ENCODE data around the gene IL26.
"Not testable (repeated sequence)": the region's sequence is repeated elsewhere in the genome, so short reads cannot be mapped to it uniquely, and the experiment has no call there.

The IL26 gene

DNA sequence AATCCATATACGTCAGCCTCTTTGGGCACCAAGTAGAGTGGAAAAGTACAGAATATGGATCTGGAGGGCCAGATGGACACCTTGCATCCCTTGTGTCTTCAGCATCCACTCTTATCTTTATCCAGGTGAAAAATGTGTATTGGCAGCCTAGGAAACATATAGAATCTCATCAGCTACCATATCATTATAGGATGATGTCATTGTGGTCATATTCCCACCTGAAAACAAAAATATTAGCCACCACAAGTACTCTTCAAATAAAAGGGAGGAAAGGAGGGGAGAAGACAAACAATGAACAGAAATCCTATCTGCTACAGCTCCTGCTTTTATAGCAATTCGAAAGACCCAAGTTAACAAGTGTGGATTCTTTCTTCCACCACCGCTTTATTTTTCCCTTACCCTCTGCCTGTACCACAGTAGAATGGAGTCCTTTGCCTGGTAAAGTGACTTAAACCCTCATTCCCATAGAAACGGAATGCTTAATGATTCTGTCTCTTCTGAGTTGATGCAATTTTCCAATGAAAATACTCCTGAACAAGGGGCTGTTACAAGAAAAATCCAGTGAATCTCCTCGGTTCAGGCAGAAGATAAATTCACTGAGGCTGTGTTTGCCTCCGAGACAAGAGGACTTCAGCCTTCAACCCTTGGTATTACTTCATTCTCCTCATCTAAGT is 13.8 kb upstream of the IL26 start:
- no peak for DNase-seq

DNA sequence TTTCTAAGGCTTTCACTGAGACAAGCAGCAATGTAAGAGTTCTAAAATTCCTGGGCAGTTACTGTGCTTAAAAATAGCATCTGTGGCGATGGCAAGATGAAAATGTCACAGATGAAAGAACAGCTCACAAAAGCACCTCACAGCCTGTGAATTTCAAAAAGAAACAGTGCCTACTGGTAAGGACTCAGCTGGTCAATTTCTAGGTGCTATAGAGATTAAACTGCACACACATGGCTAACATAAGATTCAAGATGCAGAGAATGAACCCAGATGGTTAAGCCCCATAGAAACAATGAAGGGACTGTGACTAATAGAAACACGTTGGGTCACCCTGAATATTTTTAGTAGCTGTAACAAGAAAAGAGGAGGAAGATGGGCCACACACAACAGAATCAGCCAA is 12.0 kb upstream of the IL26 start:
- no peak for DNase-seq

DNA sequence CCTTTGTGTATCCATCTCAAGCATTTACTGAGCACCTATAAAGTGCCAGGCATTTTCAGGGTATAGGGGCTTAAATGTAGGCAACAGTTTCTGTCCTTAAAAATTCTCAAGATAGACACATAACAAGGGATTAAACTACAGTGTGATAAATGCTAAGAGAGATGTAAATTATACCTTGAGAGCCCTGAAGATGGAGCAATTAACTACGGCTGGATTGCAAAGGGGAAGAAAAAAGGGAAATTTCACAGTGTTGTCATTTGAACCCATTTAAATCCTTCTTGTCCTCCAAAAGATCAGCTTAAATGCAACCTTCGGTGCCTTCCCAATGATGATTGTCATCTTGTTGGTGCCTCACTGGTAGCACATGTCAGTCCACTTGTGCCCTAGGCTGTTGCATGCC is 11.5 kb upstream of the IL26 start:
- no peak for DNase-seq

DNA sequence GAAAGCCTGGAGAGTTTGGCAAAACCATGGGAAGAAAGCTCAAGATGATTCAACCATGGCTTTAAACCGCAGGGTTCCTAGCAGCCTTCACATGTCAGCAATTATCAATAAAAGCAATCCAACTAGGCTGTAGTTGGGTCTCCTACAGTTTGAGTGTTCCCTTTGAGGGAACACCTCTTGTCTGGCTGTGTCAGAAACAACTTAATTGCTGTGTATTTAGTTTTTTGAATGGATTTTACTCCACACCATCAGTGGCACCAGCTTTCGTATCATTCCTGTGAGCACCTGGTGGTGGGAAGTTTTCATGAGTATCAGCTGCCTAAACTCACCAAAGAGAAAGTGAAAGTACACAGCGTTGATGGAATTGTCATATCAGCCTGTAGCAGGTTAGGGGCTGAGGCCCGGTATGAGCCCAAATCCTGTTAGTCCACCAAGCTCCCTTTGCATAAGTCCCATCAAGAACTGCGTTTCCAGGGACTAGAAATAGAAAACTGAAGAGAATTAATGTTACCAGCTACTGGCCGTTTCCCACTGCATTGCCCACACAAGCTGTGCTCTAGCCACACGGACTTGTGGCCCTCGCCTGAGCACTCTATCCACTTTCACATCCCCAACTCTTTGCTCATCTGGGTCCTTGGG is 10.9 kb upstream of the IL26 start:
- no peak for DNase-seq

DNA sequence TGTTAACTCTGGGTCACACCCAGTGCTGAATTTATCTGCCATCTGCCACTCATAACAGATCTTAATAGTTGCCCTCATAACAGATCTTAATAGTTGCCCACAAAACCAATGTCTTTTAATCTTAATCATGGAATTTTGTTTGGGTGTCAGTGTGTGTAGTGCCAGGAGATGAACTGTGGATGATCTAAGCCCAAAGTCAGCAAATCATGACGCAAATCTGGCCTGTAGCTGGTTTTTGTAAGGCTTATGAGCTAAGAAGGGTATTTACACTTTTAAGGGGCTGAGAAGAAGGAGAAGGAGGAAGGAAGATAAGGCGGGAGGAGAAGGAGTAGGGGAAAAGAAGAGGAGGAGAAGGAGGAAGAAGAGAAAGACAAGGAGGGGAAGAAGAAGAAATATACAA is 10.0 kb upstream of the IL26 start:
- no peak for DNase-seq

- DNase-seq: no peak
Measured at GRCh38 chr12:68234140-68234539, 8.5 kb upstream of the IL26 start.

DNA sequence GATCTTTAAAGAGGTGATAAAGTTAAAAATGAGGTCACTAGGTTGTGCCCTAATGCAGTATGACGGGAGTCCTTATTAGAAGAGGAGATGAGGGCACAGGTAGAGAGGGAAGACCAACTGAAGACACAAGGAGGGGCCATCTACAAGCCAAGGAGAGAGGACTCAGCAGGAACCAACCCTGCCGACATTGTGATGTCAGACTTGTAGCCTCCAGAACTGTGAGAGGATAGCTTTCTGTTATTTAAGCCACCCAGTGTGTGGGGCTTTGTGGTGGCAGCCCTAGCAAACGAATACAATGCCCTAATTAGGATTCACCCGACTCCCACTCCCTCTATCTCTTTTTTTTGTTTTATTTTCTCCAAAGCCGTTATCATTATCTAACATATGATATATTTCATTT is 7.9 kb upstream of the IL26 start:
- DNase-seq: no peak

DNA sequence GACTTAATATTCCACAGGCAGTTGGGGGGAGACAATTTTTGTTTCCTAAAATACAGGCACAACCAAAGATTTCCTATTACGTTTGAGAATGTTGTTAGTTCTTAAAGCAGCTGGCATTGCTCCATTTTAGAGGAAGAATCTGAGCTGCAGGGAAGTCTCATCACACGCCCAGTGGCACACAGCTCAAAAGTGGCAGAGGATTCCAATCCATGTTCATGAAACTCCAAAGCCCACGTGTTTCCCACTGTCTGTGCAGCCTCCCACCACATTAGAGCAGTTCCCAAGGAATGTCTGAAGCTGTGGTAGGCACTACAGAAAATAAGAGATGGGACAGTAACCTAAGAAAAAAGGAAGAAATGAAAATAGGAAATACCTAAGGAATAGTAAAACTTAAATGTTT is 6.1 kb upstream of the IL26 start:
- DNase-seq: no peak

DNA sequence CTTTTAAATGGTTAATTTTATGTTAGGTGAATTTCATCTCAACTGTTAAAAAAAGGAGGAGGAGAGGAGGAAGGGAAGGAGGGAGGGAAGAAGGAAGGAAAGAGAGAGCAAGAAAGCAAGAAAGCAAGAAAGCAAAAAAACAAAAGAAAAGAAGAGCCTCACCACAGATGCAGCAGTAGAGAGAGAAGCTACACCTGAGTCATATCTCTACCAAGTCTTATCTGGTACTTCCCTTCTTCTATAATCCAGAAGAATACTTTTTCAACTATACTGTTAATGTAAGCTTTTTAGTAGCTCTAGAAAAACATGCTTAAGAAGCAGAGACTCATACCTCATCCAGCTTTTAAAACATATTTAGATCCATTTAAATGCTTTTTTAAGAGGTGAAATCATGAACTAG is 5.6 kb upstream of the IL26 start:
- no peak for DNase-seq

DNA sequence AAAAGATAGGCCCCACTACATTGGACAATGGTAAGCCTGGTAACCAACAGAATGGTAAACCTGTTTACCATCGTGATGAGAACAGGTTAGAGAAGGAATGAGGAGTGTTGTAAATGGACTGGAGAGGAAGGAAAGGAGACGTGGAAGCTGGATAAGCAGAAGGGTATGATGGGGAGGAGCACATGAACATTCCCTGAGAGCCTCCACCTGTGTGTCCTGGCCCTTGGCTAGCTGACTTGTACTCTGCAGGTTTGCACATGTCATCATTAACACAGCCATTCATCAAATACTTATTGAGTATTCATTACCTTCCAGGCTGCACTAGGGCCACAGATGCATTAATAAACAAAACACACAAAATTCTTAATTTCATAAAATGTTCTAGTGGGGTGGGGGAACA is 4.3 kb upstream of the IL26 start:
- no peak for DNase-seq

DNA sequence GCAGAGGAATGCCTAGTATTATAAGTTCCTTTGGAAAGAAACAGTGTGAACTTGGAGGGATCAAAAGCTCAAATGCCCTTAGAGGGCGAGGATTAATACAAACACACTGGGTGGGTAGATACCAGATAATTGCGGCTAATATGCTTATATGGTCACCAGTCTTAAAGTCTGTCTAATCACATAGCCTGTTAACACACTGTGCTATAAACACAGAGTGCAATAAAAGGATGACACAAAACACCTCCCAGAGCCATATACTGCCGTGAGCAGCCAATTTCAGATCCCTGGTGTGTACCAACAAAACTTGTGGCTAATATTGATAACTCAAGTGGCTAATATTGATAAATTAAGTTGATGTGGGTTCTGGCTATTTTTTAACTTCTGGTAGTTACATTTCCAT is 1.7 kb upstream of the IL26 start:
- DNase-seq: no peak

DNA sequence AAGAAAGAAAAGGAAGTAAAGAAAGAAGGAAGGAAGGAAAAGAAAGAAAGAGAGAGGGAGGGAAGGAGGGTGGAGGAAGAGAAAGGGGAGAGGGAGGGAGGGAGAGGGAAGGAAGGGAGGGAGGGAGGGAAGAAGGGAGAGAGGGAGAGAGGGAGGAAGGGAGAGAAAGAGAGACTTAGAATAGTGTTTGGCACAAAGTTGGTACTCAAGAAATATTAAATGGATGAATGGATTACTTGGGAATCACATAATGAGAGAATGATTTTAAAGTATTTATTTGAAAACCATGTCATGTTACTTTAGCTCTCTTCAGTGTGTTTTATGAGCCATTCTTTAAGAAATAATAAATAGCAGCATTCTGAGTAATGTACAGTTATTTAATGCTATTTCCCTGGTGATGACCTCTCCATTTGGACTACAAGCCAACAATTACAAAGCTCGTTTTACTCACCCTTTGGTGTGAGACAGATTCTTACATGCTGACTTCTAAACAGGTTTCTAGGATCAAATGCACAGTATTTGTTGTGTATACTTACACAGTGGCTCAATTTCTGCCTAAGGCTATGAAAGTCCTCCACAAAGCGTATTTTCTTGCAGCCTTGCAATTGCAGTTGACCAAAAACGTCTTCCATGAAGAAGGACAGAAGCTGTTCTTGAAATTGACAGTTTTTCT is 861 bp downstream of the IL26 start:
- no peak for DNase-seq

DNA sequence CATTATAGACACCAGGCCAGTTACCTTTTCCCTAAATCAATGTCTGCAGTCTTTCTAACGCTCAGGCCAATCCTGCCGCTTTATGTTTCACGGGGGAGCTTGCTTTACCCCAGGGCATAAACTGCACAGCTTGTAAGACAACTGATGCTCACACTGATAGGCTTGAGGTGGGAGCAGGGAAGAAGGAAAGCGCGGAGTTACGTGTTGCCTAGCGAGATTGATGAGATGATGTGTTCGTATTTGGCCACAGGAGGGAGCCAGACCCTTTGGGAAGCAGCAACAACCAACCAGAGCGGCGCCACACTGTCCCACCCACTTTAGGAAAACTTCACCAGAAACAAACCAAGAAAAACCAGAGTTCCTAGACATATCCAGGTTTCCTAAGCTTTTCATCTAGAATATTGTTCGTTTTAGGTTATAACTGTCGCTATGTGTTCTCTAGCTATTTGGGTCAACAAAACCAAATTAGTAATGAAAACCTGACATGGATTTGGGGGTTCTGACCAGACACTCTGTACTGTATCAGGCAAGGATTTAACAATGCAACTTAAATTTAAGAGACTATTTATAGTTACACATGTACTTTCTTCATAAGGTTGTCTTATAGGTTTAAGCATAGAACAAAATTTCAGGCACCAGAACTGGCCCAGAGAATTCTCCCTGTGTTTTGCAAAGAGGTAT is 2.4 kb downstream of the IL26 start:
- DNase-seq: peak; percentile 54

DNA sequence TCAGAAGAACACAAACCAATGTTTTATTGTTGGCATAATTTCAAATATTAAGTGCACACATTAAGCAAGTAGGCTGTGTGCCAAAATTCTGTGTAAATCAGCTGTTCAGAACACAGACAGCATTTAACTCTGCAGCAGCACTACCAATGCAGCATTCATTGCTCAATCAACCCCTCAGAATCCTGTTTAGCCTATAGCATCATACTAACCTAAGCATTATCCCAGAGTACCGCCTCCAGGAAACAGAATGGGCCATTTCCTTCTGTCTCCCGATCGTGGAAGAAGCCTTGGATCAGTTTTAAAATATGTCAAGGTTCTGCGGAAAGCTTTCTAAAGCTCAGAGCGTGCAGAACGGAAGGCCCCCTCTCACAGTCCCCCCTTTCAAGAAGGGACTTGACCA is 3.3 kb downstream of the IL26 start:
- DNase-seq: peak; percentile 76

DNA sequence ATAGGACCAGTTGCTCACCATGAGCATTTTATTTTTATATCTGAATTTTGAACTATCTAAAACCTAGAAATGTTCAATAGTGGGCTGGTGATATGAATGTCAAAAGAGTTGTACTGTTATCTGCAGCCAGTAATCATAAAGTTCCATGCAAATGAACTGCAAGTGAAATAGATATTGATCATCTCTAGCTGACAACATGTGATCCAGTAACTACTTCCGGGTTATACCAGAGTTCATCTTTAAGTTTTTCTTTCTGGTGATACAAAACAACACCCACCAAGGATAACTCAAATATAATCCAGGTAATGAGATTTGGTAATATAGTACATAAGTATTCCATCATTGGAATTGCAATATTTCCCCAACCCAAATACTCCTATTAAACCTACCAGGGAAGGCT is 4.1 kb downstream of the IL26 start:
- no peak for DNase-seq

DNA sequence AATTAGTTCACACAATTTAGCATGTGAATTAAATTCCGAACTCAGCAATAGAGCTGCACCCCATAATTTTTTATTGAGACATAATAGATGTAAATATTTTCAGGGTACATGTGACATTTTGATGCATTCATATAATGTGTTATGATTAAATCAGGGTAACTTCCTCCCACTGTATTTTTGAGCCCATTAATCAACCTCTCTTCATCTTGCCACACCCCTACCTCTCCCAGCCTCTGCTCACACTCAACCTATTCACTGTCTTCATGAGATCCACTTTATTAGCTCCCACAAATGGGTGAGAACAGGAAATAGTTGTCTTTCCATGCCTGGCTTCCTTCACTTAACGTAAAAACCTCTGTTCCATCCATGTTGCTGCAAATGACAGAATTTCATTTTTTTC is 14.7 kb downstream of the IL26 start:
- DNase-seq: no peak

DNA sequence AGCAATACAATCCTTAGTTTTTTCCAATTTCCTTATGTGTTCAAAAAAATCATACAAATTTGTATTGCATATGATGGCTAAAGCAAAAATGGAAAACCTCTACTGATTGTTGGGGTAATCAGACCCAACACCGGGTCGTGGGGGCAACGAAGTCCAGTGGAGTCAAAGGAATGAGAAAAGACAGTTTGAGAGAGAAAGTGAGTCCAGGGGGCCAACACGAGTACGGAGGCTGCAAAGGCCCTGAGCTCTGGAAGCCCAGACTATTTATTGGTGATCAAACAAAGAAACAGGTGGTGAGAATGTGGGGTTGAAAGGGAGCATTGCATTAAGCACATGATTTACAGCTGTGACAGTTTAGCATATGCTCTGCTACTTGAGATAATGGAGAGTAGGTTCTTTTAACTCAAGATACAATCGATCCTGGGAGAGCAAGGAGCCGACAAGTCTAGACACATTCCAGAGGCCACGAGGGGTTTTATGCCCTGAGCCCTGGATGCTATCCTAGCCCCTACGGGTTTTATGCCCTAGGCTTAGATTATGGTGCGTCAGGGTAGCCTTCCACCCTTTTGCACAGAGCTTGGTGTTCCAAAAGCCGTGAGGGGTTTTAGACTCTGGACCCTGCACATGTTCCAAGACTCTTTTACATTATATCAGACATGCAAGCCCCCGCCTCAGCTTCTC is 16.4 kb downstream of the IL26 start:
- DNase-seq: not testable (repeated sequence)

GRCh38 chr12:68207276-68207675 is 18.3 kb downstream of the IL26 start:
- peak; percentile 50 for DNase-seq

GRCh38 chr12:68206446-68206845 is 19.2 kb downstream of the IL26 start:
- peak; percentile 83 for DNase-seq

GRCh38 chr12:68203460-68203875 is 22.1 kb downstream of the IL26 start:
- DNase-seq: no peak

- no peak for DNase-seq
Measured at GRCh38 chr12:68200854-68201253, 24.8 kb downstream of the IL26 start.

GRCh38 chr12:68199127-68199526 is 26.5 kb downstream of the IL26 start:
- no peak for DNase-seq

DNA sequence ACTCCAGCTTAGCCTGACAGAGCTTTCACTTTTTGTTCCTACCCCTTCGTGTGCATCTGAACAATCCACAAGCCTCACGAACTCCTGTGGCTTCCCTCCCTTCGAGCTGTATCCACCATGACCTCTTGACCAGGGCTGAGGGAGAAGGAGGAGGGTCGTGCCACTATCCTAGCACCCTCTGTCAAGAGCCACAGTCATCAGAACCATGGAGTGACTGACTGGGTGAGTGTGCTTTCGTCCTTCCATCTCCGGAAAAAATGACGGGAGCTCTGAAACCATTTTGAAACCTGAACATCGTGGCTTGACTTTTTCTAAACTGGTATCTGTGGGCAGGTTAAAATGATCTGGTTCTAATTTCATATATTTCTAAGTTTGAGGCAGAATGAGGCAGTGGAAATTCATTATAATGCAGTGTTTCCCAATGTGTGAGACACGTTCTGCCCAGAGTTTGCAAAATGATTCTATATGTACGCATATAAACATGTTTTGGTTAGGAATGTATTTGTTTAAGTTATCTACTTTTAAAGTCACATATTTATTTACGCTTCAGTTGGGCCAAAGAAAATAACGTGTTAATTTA is 27.0 kb downstream of the IL26 start:
- no peak for DNase-seq

Data from NCI-H1694 treated with DMSO at 0.1 percent for 48 hours (cell line).